Melanocyte of skin (primary cell): ENCODE measurements around the gene FKBP1A. TPM values are rescaled to one million over a fixed set of nuclear protein-coding genes. Genes with fewer than 3 reads are reported as not detected.

Experiments used
- total RNA-seq, 2 donors: library from RNA; depleted of rRNA; stranded (reverse); fragments of >200 nt; gene quantifications; 2 replicates each; pipeline ENCODE4 v1.2.3, GENCODE V29; 2012

FKBP1A gene
- total RNA-seq: 100 to 1,000 TPM in 1 of 2 donors, 10 to 100 TPM in 1; 87.8 to 206 TPM

GRCh38 chr20:1392693-1393506 lies at the start of gene FKBP1A:
Gene FKBP1A, minus strand, starts transcription at chr20:1393054. Its CDS starts 56 bp downstream, at chr20:1392998.

GRCh38 chr20:1328680-1329330 lies 64.0 kb downstream of the FKBP1A start, which contains the start of gene SDCBP2:
Gene SDCBP2, minus strand, starts transcription at chr20:1329139. Its CDS starts 8,723 bp downstream, at chr20:1320416.

Other genes starting within 250 kb of the FKBP1A start
- gene TMEM74B, start 208.1 kb downstream of the FKBP1A start, total RNA-seq: not detected
- under 1 TPM in 1 of 2 donors, not detected in 1; under 0.01 TPM for gene C20orf202, start 189.6 kb downstream of the FKBP1A start, total RNA-seq
- gene RAD21L1, start 167.0 kb downstream of the FKBP1A start, total RNA-seq: not detected
- 10 to 100 TPM in 1 of 2 donors, 1 to 10 TPM in 1; 7.0 to 12.4 TPM for gene SNPH, start 126.8 kb downstream of the FKBP1A start, total RNA-seq
- 1 to 10 TPM in 1 of 2 donors, under 1 TPM in 1; 0.69 to 1.7 TPM for gene SDCBP2, start 63.9 kb downstream of the FKBP1A start, total RNA-seq
- gene NSFL1C, start 73.8 kb upstream of the FKBP1A start, total RNA-seq: 10 to 100 TPM; 22.0 to 23.3 TPM
- not detected for gene SIRPB2, start 98.4 kb upstream of the FKBP1A start, total RNA-seq
- not detected for gene SIRPD, start 164.7 kb upstream of the FKBP1A start, total RNA-seq
- 1 to 10 TPM in 1 of 2 donors, not detected in 1; 6.2 TPM for gene SIRPB1, start 227.0 kb upstream of the FKBP1A start, total RNA-seq